Measurements from ENCODE around the gene SNX6. TPM values are rescaled to one million over a fixed set of nuclear protein-coding genes. Genes with fewer than 3 reads are reported as not detected.

SNX6 gene
- total RNA-seq, 1 experiment from 2014 or later, result 53.9 TPM

GRCh38 chr14:34614638-34615037 is 15.3 kb downstream of the SNX6 start:
- no peak for ATAC-seq
- Histone ChIP-seq H3K9me2 (replicated peaks; ENCODE audit: low read length) (no peaks in the 10 kb centered on the region), H4K20me1 (ENCODE audit: low read length) (no peaks in the 10 kb centered on the region), H3K27me3 (ENCODE audit: low read length) (no peaks in the 10 kb centered on the region), H2AFZ (ENCODE audit: low read length) (no peak overlapping the region), H3K4me2 (ENCODE audit: low read length) (no peak overlapping the region), H3K9ac (ENCODE audit: low read length) (no peak overlapping the region), H3K79me2 (ENCODE audit: low read length) (no peaks in the 10 kb centered on the region), H3F3A (ENCODE audit: low read length, unreplicated experiment) (no peaks in the 10 kb centered on the region), H3K4me3 (ENCODE audit: low read length) (no peak overlapping the region), H3K27ac (ENCODE audit: low read length) (no peak overlapping the region), H3K4me1 (ENCODE audit: insufficient read depth, low read length) (no peaks in the 10 kb centered on the region), H3K9me3 (ENCODE audit: low read length) (no peaks in the 10 kb centered on the region), H3K36me3 (ENCODE audit: low read depth, low read length) (peaks cover 7% of the 10 kb centered on the region; the same call in 1 of the 2 replicates)
- TF ChIP-seq EZH2 (IDR thresholded peaks at IDR 0.05; ENCODE audit: low read length, unreplicated experiment) (no peak), CTCF (conservative IDR thresholded peaks at IDR 0.05; ENCODE audit: low read depth, low read length) (no peak), EZH2phosphoT487 (IDR thresholded peaks at IDR 0.05; ENCODE audit: borderline replicate concordance, low read length) (no peak)
- ChIA-PET POLR2A (ENCODE audit: unreplicated experiment) (no interaction called here), CTCF (interaction anchor here (0.6 kb wide), 1 partner anchor 13 kb away, joined by 8 read pairs; no protein-coding TSS in a partner anchor)
- BruUV-seq (replicated peaks), result no TSS peak
- intact Hi-C loops (cut with micrococcal nuclease), result no loop called here
- DNase-seq, result no peak

- no peak for ATAC-seq
- no peaks in the 10 kb centered on the region for H3K9me3 ChIP-seq (ENCODE audit: low read length)
- no peaks in the 10 kb centered on the region for H3K27me3 ChIP-seq (ENCODE audit: low read length)
- H3K9ac ChIP-seq (ENCODE audit: low read length), result no peak overlapping the region
- H3K27ac ChIP-seq (ENCODE audit: low read length), result no peak overlapping the region
- no TSS peak for BruUV-seq (replicated peaks)
- no peak overlapping the region for H2AFZ ChIP-seq (ENCODE audit: low read length)
- H3F3A ChIP-seq (ENCODE audit: low read length, unreplicated experiment), result no peaks in the 10 kb centered on the region
- H3K79me2 ChIP-seq (ENCODE audit: low read length), result no peaks in the 10 kb centered on the region
- H3K4me2 ChIP-seq (ENCODE audit: low read length), result no peak overlapping the region
- H3K9me2 ChIP-seq (replicated peaks; ENCODE audit: low read length), result no peaks in the 10 kb centered on the region
- no peaks in the 10 kb centered on the region for H3K4me1 ChIP-seq (ENCODE audit: insufficient read depth, low read length)
- no peaks in the 10 kb centered on the region for H4K20me1 ChIP-seq (ENCODE audit: low read length)
- CTCF ChIA-PET, result no interaction called here
- POLR2A ChIA-PET (ENCODE audit: unreplicated experiment), result no interaction called here
- TF ChIP-seq EZH2phosphoT487 (IDR thresholded peaks at IDR 0.05; ENCODE audit: borderline replicate concordance, low read length), result no peak
- no peak for TF ChIP-seq EZH2 (IDR thresholded peaks at IDR 0.05; ENCODE audit: low read length, unreplicated experiment)
- no peak for TF ChIP-seq CTCF (conservative IDR thresholded peaks at IDR 0.05; ENCODE audit: low read depth, low read length)
- H3K36me3 ChIP-seq (ENCODE audit: low read depth, low read length), result peaks cover 24% of the 10 kb centered on the region; the same call in 1 of the 2 replicates
- no peak for DNase-seq
- intact Hi-C loops (cut with micrococcal nuclease), result no loop called here
- no peak overlapping the region for H3K4me3 ChIP-seq (ENCODE audit: low read length)
Observed at GRCh38 chr14:34610101-34610500, 19.8 kb downstream of the SNX6 start.

DNA sequence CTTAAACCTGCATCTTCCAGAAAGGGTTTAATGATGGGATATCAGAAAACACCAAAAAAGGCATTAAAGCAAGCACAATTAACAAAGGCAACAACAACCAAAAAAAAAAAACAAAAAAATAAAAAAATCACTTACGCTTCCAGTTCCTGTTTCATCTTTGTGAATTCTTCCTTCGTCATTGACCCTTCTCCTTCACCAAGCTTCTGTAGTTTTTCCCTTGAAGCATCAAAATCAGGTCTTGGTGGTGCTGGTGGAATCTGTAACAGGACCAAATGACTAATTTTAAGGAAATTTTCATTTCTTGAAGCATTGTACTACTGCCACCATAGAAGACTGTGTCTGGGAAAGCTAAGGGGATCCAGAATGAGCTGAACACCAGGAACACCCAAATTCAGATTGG is 24.5 kb downstream of the SNX6 start:
- Histone ChIP-seq H3K4me2 (ENCODE audit: low read length) (no peak overlapping the region), H3K9me3 (ENCODE audit: low read length) (no peaks in the 10 kb centered on the region)
- POLR2A ChIA-PET (ENCODE audit: unreplicated experiment), result interaction anchor here (0.6 kb wide), 1 partner anchor 111 kb away, joined by 6 read pairs; no protein-coding TSS in a partner anchor

More for the DNA sequence above, 24.5 kb downstream of the SNX6 start:
- Histone ChIP-seq H3K9ac (ENCODE audit: low read length) (no peak overlapping the region), H3K27ac (ENCODE audit: low read length) (no peak overlapping the region), H3K4me3 (ENCODE audit: low read length) (no peak overlapping the region), H3K4me1 (ENCODE audit: insufficient read depth, low read length) (no peaks in the 10 kb centered on the region), H3K79me2 (ENCODE audit: low read length) (no peaks in the 10 kb centered on the region), H3F3A (ENCODE audit: low read length, unreplicated experiment) (no peaks in the 10 kb centered on the region), H2AFZ (ENCODE audit: low read length) (no peak overlapping the region), H4K20me1 (ENCODE audit: low read length) (no peaks in the 10 kb centered on the region), H3K9me2 (replicated peaks; ENCODE audit: low read length) (no peaks in the 10 kb centered on the region), H3K36me3 (ENCODE audit: low read depth, low read length) (peaks cover 43% of the 10 kb centered on the region), H3K27me3 (ENCODE audit: low read length) (no peaks in the 10 kb centered on the region)
- no peak for TF ChIP-seq EZH2 (IDR thresholded peaks at IDR 0.05; ENCODE audit: low read length, unreplicated experiment)
- intact Hi-C loops (cut with micrococcal nuclease), result no loop called here
- CTCF ChIA-PET, result no interaction called here
- no TSS peak for BruUV-seq (replicated peaks)
- ATAC-seq, result no peak; the same call in 1 of the 2 replicates
- DNase-seq, result no peak
